Hematopoietic multipotent progenitor cell (in vitro differentiated cells): ENCODE measurements around the gene APOO. TPM values are rescaled to one million over a fixed set of nuclear protein-coding genes. Genes with fewer than 3 reads are reported as not detected.
"Not testable (repeated sequence)": the region's sequence is repeated elsewhere in the genome, so short reads cannot be mapped to it uniquely, and the experiment has no call there.

Experiments
- DNase-seq, 3 donors: peaks; one replicate each; pipeline ENCODE4 v3.0.0-alpha.2; 2011 to 2015; ENCODE audit warnings: low read depth in 2 of 3, low spot score in 2 of 3
- total RNA-seq: library from RNA; depleted of rRNA; stranded (reverse); fragments of >200 nt; gene quantifications from one replicate; pipeline ENCODE4 v1.2.3, GENCODE V29; 2012

The APOO gene
- total RNA-seq, 1 donor, result 4.3 TPM

DNA sequence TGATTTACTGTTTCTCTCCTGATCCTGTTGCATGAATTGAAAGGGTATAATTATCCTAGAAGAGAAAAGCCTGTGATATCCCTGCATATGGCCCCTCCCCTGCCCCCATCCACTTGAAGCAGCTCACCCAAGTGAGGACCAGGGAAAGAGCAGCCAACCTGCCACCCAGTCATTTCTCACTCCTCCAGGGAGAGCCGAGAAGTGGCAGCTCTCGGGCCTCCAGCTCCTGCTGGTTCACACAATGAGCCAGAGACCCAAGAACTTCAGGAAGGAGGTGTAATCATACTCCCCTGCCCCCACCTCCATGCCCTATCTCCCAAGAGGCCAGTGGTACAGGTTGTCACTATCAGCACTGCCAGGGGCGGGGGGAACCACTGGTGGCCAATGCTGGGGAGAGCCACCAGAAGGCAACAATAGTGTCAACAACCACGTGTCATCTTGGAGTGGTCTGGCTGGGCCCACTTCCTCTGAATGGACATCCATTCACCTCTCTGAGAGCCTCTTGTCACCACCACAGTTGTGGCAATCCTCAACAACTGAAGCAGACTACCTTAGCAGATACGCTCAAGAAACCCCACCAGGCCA, 42.9 kb downstream of the APOO start:
- no peak for DNase-seq

DNA sequence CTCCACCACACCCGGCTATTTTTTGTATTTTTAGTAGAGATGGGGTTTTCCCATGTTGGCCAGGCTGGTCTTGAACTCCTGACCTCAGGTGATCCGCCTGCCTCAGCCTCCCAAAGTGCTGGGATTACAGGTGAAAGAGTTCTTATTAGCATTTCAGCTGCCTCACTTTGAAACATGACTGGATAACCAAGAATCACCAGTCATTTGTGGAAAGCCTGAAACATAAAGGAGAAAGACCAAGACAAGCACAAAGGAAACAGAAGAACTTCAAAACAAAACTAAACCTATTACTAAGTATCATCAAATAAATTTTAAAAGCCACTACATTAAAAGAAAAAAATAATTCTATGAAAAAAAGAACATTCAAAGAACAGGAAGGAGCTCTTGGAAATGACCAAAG, 45.8 kb downstream of the APOO start:
- DNase-seq, result not testable (repeated sequence)

DNA sequence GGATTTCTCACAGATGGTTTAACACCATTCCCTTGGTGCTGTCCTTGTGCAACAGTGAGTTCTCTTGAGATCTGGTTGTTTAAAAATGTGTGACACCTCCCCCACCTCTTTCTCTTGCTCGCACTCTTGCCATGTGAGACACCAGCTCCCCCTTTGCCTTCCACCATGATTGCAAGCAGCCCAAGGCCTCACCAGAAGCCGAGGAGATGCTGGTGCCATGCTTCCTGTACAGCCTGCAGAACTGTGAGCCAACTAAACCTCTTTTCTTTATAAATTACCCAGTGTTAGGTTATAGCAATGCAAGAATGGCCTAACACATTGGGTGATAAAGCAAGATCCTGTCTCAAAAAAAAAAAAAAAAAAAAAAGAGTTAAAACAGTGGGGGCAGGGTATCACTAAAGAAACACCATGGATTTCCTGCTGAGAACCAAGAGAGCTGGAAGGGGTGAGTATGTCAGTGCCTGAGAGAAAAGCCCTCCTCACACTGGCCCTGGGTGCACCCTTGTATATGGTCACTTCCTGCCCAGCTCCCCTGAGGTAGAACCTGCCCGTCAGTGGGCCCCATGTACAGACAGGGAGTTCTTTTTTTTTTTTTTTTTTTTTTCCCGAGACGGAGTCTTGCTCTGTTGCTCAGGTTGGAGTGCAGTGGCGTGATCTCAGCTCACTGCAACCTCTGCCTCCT, 46.4 kb downstream of the APOO start:
- DNase-seq, result no peak

DNA sequence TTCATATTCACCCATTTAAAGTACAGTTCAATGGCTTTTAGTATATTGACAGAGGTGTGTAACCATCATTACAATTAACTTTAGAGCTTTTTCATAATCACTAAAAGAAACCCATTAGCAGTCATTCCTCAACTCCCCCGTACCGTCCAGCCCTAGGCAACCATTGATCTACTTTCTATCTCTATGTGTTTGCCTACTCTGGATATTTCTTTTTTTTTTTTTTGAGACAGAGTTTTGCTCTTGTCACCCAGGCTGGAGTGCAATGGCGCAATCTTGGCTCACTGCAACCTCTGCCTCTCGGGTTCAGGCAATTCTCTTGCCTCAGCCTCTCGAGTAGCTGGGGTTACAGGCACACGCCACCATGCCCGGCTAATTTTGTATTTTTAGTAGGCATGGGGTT, 48.5 kb downstream of the APOO start:
- DNase-seq, result not testable (repeated sequence)

DNA sequence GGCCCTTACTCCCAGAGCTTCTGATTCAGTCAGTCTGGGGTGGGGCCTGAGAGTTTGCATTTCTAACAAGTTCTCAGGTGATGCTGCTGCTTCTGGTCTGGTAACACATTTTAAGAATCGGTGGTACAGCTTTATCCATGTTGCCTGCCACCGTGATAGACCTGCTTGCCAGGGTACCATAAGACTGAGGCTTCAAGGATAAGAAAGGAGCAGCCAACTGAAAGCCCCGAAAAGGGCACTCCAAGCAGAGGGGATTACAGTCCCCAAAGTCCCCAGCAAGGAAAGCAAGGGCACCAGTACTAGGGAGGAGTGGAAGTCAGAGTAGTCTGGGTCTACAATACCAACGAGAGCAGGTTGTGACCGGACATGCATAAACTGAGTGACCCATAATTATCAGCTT, 49.8 kb downstream of the APOO start:
- DNase-seq, result no peak

DNA sequence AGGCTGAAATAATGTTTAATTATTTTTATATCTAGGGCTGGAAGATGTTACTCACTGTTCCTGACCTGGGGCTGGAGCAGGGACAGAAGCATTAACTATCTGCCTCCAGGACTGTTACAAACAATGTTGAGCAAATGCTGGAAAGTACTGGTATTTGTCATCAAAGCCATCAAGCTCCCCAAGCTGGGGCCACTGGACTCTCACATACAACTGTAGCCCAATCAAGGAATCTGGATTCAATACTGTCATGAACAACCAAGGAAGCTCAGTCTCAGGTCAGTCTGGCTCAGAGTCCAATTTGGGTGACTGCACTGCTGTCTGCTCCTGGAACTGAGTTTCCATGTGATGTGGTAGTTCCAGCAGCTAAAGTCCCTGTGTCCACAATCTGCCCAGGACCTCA, 50.4 kb downstream of the APOO start:
- no peak for DNase-seq

DNA sequence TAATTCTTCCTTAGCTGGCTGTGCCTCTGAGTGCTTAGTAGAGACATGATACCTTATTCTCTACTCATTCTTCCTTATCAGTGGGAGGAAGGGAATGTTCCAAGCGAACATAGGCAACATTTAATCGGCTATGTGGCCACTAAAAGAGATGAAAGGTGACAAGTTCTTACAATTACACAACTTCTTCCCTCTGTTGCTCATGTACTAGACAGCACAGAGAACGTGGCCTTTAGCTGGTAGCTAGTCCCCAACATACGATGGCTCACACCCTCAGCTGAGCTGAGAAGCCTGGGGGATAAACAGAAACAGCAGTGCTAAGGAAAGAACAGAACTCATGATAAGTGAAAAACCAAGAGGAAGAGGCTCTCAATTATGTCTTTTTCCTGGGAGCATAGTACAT, 52.2 kb downstream of the APOO start:
- DNase-seq, result no peak

DNA sequence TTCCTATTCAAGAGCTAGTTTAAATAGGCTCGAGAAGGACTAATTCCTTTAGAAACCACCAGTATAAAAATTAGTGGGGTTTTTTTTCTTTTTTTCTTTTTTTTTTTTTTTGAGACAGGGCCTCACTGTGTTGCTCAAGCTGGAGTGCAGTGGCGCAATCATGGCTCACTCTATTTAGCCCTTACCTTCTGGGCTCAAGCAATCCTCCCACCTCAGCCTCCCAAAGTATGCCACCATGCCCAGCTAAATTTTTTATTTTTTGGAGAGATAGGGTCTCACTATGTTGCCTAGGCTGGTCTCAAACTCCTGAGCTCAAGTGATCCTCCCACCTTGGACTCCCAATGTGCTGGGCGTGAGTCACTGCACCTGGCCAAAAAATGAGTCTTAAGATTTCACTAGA, 52.8 kb downstream of the APOO start:
- no peak for DNase-seq

DNA sequence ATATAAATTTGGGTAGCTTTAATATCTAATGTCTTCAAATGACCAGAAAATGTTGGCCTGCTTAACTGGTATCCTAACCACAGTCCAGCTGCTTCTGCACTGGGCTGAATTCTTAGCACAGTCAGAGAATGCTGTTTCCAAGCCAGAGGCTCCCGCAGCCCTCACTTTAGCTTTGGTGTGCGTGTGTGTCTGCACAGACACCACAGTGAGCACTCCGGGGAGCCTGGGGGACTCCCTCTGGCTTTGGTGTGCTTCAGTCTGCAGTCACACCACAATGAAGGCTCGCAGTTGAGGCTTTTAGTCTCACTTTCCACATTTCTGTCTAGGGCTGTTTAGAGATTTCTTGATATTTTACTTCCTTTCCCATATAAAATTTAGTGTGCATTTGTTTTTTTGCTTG, 53.6 kb downstream of the APOO start:
- DNase-seq, result no peak

DNA sequence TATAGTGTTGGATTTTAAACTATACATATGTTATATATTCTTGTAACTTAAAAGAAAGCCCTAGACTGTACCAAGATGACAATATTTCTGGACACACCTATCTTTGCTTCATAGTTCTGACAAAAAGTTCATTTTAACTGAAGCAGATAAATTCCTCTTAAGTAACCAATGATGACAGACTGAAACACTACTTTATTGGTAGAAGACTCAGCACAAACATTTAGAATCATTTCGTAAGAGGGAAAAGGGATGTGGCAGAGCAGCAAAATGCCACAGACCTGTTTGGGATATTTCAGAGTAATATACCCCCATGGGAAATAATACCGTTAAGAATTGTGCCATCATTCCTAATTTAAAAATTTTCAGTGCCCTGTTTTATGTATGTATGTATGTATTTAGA, 56.2 kb downstream of the APOO start:
- DNase-seq, result no peak

DNA sequence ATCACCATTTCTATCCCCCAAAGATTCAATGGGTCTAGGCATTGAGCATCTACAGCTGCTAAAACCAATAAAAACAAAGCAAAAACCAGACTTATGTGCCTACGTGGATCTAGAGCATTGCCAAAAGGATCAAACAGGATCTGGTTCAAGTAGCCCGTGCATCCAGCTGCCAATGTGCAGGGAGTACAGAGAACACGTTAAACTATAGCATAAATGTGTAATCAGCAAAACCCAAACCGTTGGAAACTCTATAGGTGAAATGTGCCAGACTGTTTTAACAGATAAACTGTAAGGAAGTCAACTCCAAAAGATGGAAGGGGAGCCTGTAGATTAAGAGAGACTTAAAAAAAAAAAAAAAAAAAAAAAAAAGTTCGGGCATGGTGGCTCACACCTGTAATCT, 58.5 kb downstream of the APOO start:
- no peak for DNase-seq

DNA sequence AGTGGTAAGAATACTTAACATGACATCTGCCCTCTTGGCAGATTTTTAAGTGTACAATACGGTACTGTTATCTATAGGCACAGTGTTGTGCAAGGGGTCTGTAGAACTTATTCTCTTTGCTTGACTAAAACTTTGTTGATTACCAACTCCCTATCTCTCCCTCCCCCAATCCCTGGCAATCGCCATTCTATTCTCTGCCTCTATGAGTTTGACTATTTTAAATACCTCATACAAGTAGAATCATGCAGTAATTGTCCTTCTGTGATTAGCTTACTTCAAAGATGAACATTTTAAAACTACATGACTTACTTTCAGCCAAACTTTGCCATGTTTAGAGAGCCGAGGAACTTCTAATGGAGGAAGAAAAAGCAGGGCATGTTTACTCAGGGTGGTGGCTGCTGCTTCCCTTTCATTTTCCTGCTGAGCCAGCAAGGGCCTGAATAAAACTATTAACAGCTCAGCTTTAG, 62.4 kb downstream of the APOO start:
- DNase-seq, result peak in 1 of 3 donors; percentile 5

DNA sequence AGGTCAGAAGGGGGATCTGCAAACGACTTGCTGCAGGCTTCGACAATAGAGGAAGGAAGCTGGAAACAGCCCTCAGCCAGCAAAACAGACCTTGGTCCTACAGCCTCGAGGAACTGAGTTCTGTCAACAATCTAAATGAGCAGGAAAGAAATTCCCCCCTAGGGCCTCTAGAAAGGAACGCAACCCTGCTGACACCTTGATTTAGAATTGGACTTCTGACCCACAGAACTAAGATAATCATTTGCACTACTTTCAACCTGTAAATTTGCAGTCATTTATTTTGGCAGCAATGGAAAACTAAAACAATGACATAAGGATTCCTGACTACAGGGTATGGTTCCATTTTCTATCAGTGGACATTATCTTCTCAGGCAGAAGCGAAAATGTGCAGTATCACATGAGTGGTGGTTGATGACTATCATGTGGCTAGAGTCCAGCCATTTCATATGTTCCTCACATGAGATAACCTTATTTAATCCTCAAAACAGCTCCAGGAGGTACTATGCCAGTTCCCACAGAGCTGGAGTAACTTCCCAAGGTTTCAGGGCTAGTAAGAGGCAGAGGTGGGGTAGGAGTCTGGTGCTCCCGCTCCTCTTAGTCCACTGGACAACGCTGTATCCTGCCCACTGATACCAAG, 63.1 kb downstream of the APOO start:
- peak in 2 of 3 donors; percentile 18 to 38 for DNase-seq

DNA sequence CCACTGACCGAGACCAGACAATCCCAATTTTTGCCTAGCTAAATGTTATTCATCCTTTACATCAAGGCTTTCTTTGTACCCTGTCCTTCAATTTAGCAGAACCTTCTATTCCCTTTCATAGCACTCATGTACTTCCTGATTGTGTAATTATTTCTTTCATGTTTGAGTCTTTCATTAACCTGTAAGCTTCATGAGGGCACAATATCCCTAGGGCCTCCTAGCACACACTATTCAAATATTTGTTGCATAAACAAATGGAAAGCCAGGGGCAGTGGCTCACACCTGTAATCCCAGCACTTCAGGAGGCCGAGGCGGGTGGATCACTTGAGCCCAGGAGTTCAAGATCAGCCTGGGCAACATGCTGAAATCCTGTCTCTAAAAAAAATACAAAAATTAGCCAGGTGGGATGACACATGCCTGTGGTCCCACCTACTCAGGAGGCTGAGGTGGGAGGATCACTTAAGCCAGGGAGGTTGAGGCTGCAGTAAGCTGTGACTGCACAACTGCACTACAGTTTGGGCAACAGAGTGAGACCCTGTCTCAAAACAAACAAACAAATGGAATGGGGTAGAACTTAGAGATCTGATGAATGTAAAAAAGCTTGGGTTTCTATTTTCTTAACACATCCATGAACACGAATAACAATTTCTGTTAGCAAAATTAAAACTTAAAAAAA, 65.8 kb downstream of the APOO start:
- DNase-seq, result no peak

DNA sequence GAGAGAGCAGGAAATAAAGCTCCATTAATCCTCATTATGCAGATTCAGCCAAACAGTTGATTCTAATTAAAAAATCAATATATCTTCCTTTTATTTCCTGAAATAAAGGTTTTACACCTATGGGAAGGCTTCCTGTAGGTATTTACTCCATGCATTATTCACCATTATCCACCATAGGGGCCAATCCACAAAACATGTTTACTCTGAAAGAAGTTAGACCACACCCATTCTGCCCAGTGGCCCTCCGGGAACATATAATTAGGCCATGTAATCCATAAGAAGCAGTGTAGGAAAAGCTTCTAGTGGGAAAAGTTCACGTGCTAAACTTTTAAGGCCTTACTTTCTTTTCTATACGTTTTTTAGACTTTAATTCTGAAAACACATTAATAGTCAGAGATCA, 67.1 kb downstream of the APOO start:
- no peak for DNase-seq

DNA sequence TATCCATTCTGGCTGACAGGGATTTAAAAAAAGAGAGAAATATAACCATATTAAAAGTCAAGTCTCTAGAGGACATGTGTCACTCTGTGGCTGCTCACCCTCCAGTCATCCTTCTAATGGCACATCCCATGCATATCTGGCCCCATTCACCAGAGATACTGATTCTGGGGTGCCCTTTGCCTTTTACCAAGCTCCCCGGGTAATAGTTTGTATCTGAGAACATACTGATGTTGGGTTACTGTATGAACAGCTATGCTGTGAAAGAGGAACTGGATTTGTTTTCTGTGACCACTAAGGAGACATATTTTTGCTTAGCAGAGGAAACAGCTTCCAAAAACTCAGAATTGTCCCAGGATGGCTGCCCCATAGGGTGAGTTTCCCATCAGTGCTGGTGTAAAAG, 68.8 kb downstream of the APOO start:
- peak in 1 of 3 donors; percentile 15 for DNase-seq

DNA sequence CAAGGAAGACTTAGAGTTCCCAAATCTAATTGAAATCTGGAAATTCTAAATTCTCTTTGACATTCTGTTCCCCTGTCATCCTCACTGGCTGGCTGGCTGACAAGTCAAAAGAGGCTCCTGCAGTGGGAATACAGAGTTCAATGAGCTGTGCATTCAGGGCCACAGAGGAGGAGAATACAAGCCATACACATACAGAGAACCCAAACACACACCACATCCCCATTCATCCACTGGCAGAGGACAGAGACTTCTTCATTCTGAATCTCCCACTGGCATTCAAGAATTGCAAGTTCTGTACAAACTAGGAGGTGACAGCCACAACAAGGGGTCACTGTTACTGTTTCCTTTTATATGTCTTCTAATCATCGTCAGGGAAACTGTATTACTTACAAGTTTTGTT, 75.0 kb downstream of the APOO start:
- DNase-seq, result no peak

DNA sequence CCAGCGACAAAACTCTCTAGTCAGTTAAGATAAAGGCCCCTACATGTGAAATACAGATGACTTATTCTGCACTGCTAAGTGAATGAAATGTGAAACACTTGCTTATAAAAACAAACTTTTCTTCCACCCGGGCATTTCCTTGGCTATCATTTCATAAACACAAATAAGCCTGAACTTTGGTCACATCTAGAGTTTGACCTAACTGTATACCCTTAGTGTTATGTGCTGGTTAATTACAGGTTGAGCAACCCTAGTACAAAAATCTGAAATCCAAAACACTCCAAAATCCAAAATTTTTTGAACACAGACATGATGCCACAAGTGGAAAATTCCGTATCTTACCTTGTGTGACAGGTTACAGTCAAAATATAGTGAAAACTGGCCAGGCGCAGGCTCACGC, 78.9 kb downstream of the APOO start:
- DNase-seq, result no peak

DNA sequence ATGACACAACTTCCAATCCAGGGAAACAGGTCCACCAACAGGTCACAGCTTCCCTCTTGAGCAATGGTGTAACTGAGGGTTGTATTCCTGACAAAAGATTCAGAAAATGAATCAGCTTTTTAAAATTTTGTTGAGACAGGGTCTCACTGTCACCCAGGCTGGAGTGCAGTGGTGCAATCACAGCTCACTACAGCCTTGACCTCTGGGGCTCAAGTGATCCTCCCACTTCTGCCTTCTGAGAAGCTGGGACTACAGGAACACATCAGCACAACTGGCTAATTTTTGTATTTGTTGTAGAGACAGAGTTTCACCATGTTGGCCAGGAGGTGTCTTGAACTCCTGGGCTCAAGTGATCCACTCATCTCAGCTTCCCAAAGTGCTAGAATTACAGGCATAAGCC, 81.1 kb downstream of the APOO start:
- no peak for DNase-seq

DNA sequence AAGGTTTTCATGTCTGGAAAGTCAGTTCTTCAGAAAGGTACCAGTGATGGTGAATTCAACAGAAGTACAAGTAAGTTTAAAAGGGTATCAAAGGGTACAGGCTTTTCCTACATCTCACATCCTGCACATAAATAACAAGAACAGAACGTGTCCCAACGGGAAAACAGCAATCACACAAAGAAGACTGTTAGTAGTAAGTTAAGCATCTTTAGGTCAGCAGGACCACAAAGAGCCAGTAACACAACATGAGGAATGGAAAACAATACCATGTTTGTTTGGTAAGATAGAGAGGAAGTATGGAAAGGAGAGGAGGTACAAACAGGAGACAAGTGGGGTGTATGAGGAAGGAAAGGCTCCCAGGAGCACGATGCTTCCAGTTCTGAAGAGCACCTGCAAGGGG, 81.5 kb downstream of the APOO start:
- DNase-seq, result no peak

DNA sequence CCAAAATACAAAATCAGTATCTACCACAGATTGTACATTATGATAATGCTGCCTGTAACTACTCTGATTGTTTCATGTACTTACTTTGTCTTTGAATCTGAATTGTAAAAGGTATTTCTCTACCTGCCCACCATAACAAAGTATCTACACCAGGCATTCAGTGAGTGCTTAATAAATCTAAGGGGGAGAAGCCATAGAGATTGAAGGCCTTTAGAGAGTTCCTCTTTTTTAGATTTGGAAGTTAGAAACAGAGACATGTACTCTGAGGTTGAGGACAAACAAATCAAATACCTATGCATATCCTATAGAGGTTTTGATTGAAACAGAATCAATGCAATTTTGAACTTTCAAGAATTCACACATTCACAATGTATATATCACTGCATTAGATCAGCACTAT, 82.1 kb downstream of the APOO start:
- no peak for DNase-seq

DNA sequence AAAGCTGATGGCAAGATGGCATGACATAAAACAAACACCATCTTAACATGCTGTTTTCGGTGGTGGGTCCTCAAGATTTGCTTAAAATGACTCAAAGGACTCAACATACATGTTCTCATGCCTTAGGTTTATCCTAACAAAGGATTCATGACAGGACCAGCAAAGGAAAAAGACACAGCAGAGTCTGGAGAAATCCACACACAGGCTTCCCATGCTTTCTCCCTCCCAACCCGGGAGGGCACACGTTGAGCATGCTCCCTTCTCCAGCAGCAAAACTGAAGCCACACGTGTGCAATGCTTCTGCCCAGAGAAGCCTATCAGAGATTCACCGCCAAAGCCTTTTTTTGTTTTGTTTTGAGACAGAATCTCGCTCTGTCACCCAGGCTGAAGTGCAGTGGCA, 84.9 kb downstream of the APOO start:
- no peak for DNase-seq
